HepG2 (cell line): Measurements from ENCODE around the gene MYOZ3. TPM values are rescaled to one million over a fixed set of nuclear protein-coding genes. Genes with fewer than 3 reads are reported as not detected.

ENCODE experiments used
- ATF7-NPFF ChIP-seq: sonication (generic); formaldehyde crosslinking; IDR thresholded peaks from 2 replicates; pipeline ENCODE4 v1.8.1; 2023; ENCODE audit warnings: mild to moderate bottlenecking, low read depth, missing genetic modification reagents, moderate library complexity
- BORCS8-MEF2B ChIP-seq: sonication (generic); formaldehyde crosslinking; IDR thresholded peaks from 2 replicates; pipeline ENCODE4 v1.8.0; 2022; ENCODE audit warnings: mild to moderate bottlenecking, missing genetic modification reagents
- ELF1 ChIP-seq: sonication (generic); formaldehyde crosslinking; IDR thresholded peaks from 2 replicates; pipeline ENCODE4 v1.4.0; 2020; ENCODE audit warnings: missing genetic modification reagents
- EP300 ChIP-seq, 3 experiments: sonication (generic) in 1 of 3; formaldehyde crosslinking in 1 of 3; IDR thresholded peaks; 2 replicates each; pipeline versions ENCODE4 v1.5.1 to v1.6.1; 2011 to 2020; ENCODE audit warnings: low read depth in 2 of 3, low read length in 2 of 3, borderline replicate concordance in 1 of 3, improper control_type of control experiment in 1 of 3, mild to moderate bottlenecking in 1 of 3, missing genetic modification reagents in 1 of 3, moderate library complexity in 1 of 3
- HNF4G ChIP-seq, 2 experiments: sonication (generic) in 1 of 2; formaldehyde crosslinking in 1 of 2; IDR thresholded peaks; 2 replicates each; pipeline versions ENCODE4 v1.4.0 to v1.6.1; 2011 to 2020; ENCODE audit warnings: borderline replicate concordance in 2 of 2, low read depth in 2 of 2, mild to moderate bottlenecking in 2 of 2, low read length in 1 of 2, missing genetic modification reagents in 1 of 2, moderate library complexity in 1 of 2
- ISL2 ChIP-seq: sonication (generic); formaldehyde crosslinking; IDR thresholded peaks from 2 replicates; pipeline ENCODE4 v1.5.0; 2020; ENCODE audit warnings: missing genetic modification reagents
- JDP2 ChIP-seq: sonication (generic); formaldehyde crosslinking; IDR thresholded peaks from 2 replicates; pipeline ENCODE4 v1.8.1; 2022; ENCODE audit warnings: missing genetic modification reagents, borderline replicate concordance
- KDM5B ChIP-seq: sonication (generic); formaldehyde crosslinking; IDR thresholded peaks from 2 replicates; pipeline ENCODE4 v1.4.0; 2020; ENCODE audit warnings: missing genetic modification reagents, mild to moderate bottlenecking, borderline replicate concordance
- KLF15 ChIP-seq: sonication (generic); formaldehyde crosslinking; IDR thresholded peaks from 2 replicates; pipeline ENCODE4 v1.8.1; 2023; ENCODE audit warnings: borderline replicate concordance, mild to moderate bottlenecking, inconsistent platforms, missing genetic modification reagents, mixed read lengths
- MBNL3 ChIP-seq: fragments of 250-450 bp; sonication (Bioruptor Pico); conservative IDR thresholded peaks from 2 replicates; pipeline ENCODE4 v1.8.0; 2022; ENCODE audit warnings: mild to moderate bottlenecking, inconsistent platforms
- MIER3 ChIP-seq: IDR thresholded peaks from 2 replicates; pipeline ENCODE4 v1.6.1; 2016; ENCODE audit warnings: missing compliant biosample characterization, borderline replicate concordance
- NR2F6 ChIP-seq, 2 experiments: IDR thresholded peaks; 2 replicates each; pipeline ENCODE4 v1.6.1; 2016; ENCODE audit warnings: antibody characterized with exemption in 1 of 2, mild to moderate bottlenecking in 1 of 2
- SALL1 ChIP-seq: sonication (generic); formaldehyde crosslinking; IDR thresholded peaks from 2 replicates; pipeline ENCODE4 v1.8.0; 2022; ENCODE audit warnings: mild to moderate bottlenecking, missing genetic modification reagents
- STAT6 ChIP-seq: sonication (generic); formaldehyde crosslinking; IDR thresholded peaks from 2 replicates; pipeline ENCODE4 v1.4.0; 2020; ENCODE audit warnings: missing genetic modification reagents, mild to moderate bottlenecking, borderline replicate concordance
- TSC22D2 ChIP-seq: sonication (generic); formaldehyde crosslinking; IDR thresholded peaks from 2 replicates; pipeline ENCODE4 v1.5.1; 2020; ENCODE audit warnings: missing genetic modification reagents, mild to moderate bottlenecking, borderline replicate concordance
- XRCC5 ChIP-seq: fragments of 200-400 bp; formaldehyde crosslinking; optimal IDR thresholded peaks from 2 replicates; pipeline ENCODE3; 2017; ENCODE audit warnings: mild to moderate bottlenecking, low read length
- ZBTB1 ChIP-seq: sonication (generic); formaldehyde crosslinking; IDR thresholded peaks from 2 replicates; pipeline ENCODE4 v1.4.0; 2020; ENCODE audit warnings: missing genetic modification reagents, borderline replicate concordance
- ZNF660 ChIP-seq: sonication (generic); formaldehyde crosslinking; IDR thresholded peaks from 2 replicates; pipeline ENCODE4 v1.5.1; 2020; ENCODE audit warnings: mild to moderate bottlenecking, low read depth, missing genetic modification reagents, borderline replicate concordance
- ZNF777 ChIP-seq: sonication (generic); formaldehyde crosslinking; IDR thresholded peaks from 2 replicates; pipeline ENCODE4 v1.4.0; 2020; ENCODE audit warnings: missing genetic modification reagents
- ZNF788 ChIP-seq: sonication (generic); formaldehyde crosslinking; IDR thresholded peaks from 2 replicates; pipeline ENCODE4 v1.5.0; 2020; ENCODE audit warnings: mild to moderate bottlenecking, missing genetic modification reagents, borderline replicate concordance
- polyA plus RNA-seq, 8 experiments: library from polyadenylated mRNA; depleted of rRNA in 3 of 8; stranded (reverse) in 7 of 8; unstranded in 1 of 8; fragments of >200 nt; fragmentation: Illumina TruSeq in 4 of 8; extraction: Trizol in 4 of 8; gene quantifications; 2 replicates each; pipeline versions ENCODE4 v1.2.1 to v1.2.3, GENCODE V29; 2011 to 2016; ENCODE audit warnings: low read depth in 4 of 8, missing spikeins in 1 of 8, mixed read lengths in 1 of 8; ENCODE audit not compliant: insufficient read depth in 1 of 8
- total RNA-seq, 5 experiments: library from RNA; depleted of rRNA; stranded (reverse); fragments of >200 nt; fragmentation: Illumina TruSeq; extraction: Trizol; gene quantifications; 2 replicates each; pipeline ENCODE4 v1.2.3, GENCODE V29; 2016; ENCODE audit warnings: low read depth in 1 of 5
- TF ChIP-seq, protein P1 (sequence below): IDR thresholded peaks from 2 replicates; pipeline ENCODE4 v1.6.1; 2012; ENCODE audit warnings: inconsistent platforms
- TF ChIP-seq, protein P2 (sequence below): sonication (generic); formaldehyde crosslinking; IDR thresholded peaks from 2 replicates; pipeline ENCODE4 v1.4.0; 2020; ENCODE audit warnings: mild to moderate bottlenecking, missing genetic modification reagents
- TF ChIP-seq, protein P3 (sequence below): IDR thresholded peaks from 2 replicates; pipeline ENCODE4 v1.6.1; 2018; ENCODE audit warnings: missing genetic modification reagents

Gene MYOZ3
- total and polyA plus RNA-seq, 2 of the 13 experiments (the other 11 are each of a cell fraction or from before 2014, with no cell fraction given), result 0.05 TPM; not detected in 1

DNA sequence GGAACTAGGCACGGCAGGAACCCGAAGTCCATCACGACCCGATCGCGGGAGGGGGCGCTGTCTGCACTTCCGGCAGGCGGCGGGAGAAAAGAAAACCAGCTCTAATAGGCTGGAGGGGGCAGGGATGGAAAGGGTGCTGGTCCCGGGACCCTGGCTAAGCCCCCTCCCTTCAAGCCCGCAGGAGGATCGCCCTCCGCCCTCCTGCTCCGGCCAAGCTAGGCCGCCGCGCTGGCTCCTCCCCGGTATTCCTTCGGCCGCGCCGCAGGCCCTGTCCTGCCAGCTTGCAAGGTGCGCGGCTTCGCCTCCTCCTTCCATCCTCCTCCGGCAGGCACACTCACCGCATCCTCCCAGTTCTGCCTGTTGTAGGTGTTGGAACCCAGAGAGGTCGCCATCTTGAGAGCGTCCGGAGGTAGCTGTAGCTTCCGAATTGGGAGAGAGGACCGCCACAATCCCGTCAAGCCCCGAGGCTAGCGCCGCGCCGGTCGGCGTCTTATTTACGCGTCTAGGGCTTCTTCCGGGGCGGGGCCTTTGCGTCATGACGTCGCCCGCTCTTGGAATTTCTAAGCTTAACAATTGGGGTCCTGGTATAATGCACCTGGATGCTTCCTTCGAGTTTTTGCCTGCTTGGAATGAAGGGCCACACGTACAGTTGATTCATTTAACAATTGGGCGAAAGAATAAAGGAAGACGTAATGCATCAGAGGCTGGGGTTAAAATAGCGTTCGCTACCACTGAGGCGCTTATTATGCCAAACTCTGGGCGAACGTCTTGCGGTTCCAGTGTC is 39.7 kb downstream of the MYOZ3 start, which contains the start of gene RBM22 (continued):
- peak; percentile 73; the same call in 1 of the 2 replicates for TF ChIP-seq TSC22D2 (CRISPR knock-in tag)
- TF ChIP-seq, protein P1, sequence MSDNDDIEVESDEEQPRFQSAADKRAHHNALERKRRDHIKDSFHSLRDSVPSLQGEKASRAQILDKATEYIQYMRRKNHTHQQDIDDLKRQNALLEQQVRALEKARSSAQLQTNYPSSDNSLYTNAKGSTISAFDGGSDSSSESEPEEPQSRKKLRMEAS, result peak; percentile 48
- TF ChIP-seq, protein P2, sequence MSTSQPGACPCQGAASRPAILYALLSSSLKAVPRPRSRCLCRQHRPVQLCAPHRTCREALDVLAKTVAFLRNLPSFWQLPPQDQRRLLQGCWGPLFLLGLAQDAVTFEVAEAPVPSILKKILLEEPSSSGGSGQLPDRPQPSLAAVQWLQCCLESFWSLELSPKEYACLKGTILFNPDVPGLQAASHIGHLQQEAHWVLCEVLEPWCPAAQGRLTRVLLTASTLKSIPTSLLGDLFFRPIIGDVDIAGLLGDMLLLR (CRISPR knock-in tag), result 0 out of 2 replicates have a peak, but pooled peaks have one; percentile 69
- no peak for TF ChIP-seq NR2F6 (IDR thresholded peaks at IDR 0.05)
- TF ChIP-seq NR2F6 (CRISPR knock-in tag; IDR thresholded peaks at IDR 0.05), result no peak
- no peak for TF ChIP-seq JDP2
- no peak for TF ChIP-seq ZNF660 (CRISPR knock-in tag)
- no peak for TF ChIP-seq ZBTB1 (CRISPR knock-in tag)
- TF ChIP-seq ZNF777, result peak; percentile 37; the same call in 1 of the 2 replicates
- TF ChIP-seq KDM5B (CRISPR knock-in tag), result peak; percentile 96
- TF ChIP-seq MBNL3 (CRISPR knock-in tag), result no peak
- TF ChIP-seq ELF1 (CRISPR knock-in tag), result peak; percentile 85
- 0 out of 2 replicates have a peak, but pooled peaks have one; percentile 41 for TF ChIP-seq STAT6 (CRISPR knock-in tag)
- peak; percentile 37; the same call in 1 of the 2 replicates for TF ChIP-seq MIER3 (CRISPR knock-in tag)
- TF ChIP-seq BORCS8-MEF2B (CRISPR knock-in tag), result peak; percentile 91
- 0 out of 2 replicates have a peak, but pooled peaks have one; percentile 39 for TF ChIP-seq ISL2 (CRISPR knock-in tag)
- peak; percentile 70; the same call in 1 of the 2 replicates for TF ChIP-seq ZNF788 (CRISPR knock-in tag)
- TF ChIP-seq EP300 (IDR thresholded peaks at IDR 0.05; ENCODE audit: low read depth in 2 of 2, low read length in 2 of 2), result 0 out of 4 replicates have a peak, but pooled peaks of 1 of the 2 experiments have one; percentile 19
- no peak for TF ChIP-seq EP300 (CRISPR knock-in tag; IDR thresholded peaks at IDR 0.05; ENCODE audit: borderline replicate concordance)
- TF ChIP-seq XRCC5, result peak; percentile 27
- TF ChIP-seq HNF4G (IDR thresholded peaks at IDR 0.05; ENCODE audit: borderline replicate concordance, low read depth, low read length), result 0 out of 2 replicates have a peak, but pooled peaks have one; percentile 8
- 0 out of 2 replicates have a peak, but pooled peaks have one; percentile 23 for TF ChIP-seq HNF4G (CRISPR knock-in tag; IDR thresholded peaks at IDR 0.05; ENCODE audit: borderline replicate concordance, low read depth)
- peak; percentile 80; the same call in 1 of the 2 replicates for TF ChIP-seq KLF15 (CRISPR knock-in tag)
- TF ChIP-seq ATF7-NPFF, result 0 out of 2 replicates have a peak, but pooled peaks have one; percentile 54
- TF ChIP-seq, protein P3, sequence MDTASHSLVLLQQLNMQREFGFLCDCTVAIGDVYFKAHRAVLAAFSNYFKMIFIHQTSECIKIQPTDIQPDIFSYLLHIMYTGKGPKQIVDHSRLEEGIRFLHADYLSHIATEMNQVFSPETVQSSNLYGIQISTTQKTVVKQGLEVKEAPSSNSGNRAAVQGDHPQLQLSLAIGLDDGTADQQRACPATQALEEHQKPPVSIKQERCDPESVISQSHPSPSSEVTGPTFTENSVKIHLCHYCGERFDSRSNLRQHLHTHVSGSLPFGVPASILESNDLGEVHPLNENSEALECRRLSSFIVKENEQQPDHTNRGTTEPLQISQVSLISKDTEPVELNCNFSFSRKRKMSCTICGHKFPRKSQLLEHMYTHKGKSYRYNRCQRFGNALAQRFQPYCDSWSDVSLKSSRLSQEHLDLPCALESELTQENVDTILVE (CRISPR knock-in tag), result peak; percentile 80; the same call in 1 of the 2 replicates
- peak; percentile 84 for TF ChIP-seq SALL1 (CRISPR knock-in tag)
